ENCODE results near the gene NKPD1. TPM values are rescaled to one million over a fixed set of nuclear protein-coding genes. Genes with fewer than 3 reads are reported as not detected.

NKPD1 gene
- total RNA-seq, 3 donors from 2014 or later, result 0.16 to 1.3 (median 1.0) TPM

- Histone ChIP-seq H3K27me3 (no peaks in the 10 kb centered on the region), H3K27ac (peak overlapping the region; percentile 4 to 67), H3K4me3 (no peak overlapping the region), H3K4me1 (peaks cover 4 to 15% of the 10 kb centered on the region in 2 donors), H3K9me3 (no peaks in the 10 kb centered on the region), H3K36me3 (no peaks in the 10 kb centered on the region)
- intact Hi-C loops (cut with DNase I; ENCODE audit: low total_unique reads), result loop anchor here (10.0 kb wide), 1 partner anchor 49 kb away; no protein-coding TSS in a partner anchor
- peak in 1 of 2 donors; percentile 83 for DNase-seq (ENCODE audit: low spot score in 2 of 2)
- TF ChIP-seq POLR2A (IDR thresholded peaks at IDR 0.05), result no peak
- TF ChIP-seq POLR2AphosphoS5 (IDR thresholded peaks at IDR 0.05), result no peak
- TF ChIP-seq CTCF (IDR thresholded peaks at IDR 0.05), result no peak
Observed at GRCh38 chr19:45113628-45114027, 47.2 kb downstream of the NKPD1 start.

GRCh38 chr19:45112111-45112827, 48.5 kb downstream of the NKPD1 start:
- no peak for TF ChIP-seq CTCF (IDR thresholded peaks at IDR 0.05)
- no peak for TF ChIP-seq POLR2AphosphoS5 (IDR thresholded peaks at IDR 0.05)
- no peak for TF ChIP-seq POLR2A (IDR thresholded peaks at IDR 0.05)
- H3K27me3 ChIP-seq, result no peaks in the 10 kb centered on the region
- H3K27ac ChIP-seq, result peak overlapping the region in 1 of 2 donors; percentile 67
- H3K9me3 ChIP-seq, result no peaks in the 10 kb centered on the region
- H3K36me3 ChIP-seq, result no peaks in the 10 kb centered on the region
- peaks cover 0 to 13% of the 10 kb centered on the region in 2 donors for H3K4me1 ChIP-seq
- H3K4me3 ChIP-seq, result no peak overlapping the region
- intact Hi-C loops (cut with DNase I; ENCODE audit: low total_unique reads), result loop anchor here (10.0 kb wide), 1 partner anchor 47 kb away; no protein-coding TSS in a partner anchor
- DNase-seq (ENCODE audit: low spot score in 2 of 2), result no peak

Other genes with a start within 250 kb of the NKPD1 start
- 100 to 1,000 TPM in 1 of 3 donors, 10 to 100 TPM in 2; 59.0 to 285 (median 78.7) TPM for gene APOC1, start 246.4 kb downstream of the NKPD1 start, total RNA-seq
- not detected for gene APOC4, start 218.7 kb downstream of the NKPD1 start, total RNA-seq
- 10 to 100 TPM in 1 of 3 donors, under 1 TPM in 1, not detected in 1; 0.48 to 10.7 TPM for gene APOC2, start 214.9 kb downstream of the NKPD1 start, total RNA-seq
- 10 to 100 TPM; 42.0 to 70.5 (median 60.2) TPM for gene CLPTM1, start 205.6 kb downstream of the NKPD1 start, total RNA-seq
- 10 to 100 TPM in 1 of 3 donors, 1 to 10 TPM in 2; 5.8 to 12.5 (median 8.2) TPM for gene RELB, start 159.5 kb downstream of the NKPD1 start, total RNA-seq
- 10 to 100 TPM; 49.9 to 80.3 (median 57.0) TPM for gene CLASRP, start 121.9 kb downstream of the NKPD1 start, total RNA-seq
- 1 to 10 TPM in 2 of 3 donors, under 1 TPM in 1; 0.98 to 1.9 (median 1.3) TPM for gene ZNF296, start 84.5 kb downstream of the NKPD1 start, total RNA-seq
- 10 to 100 TPM; 21.3 to 35.1 (median 22.1) TPM for gene GEMIN7, start 81.7 kb downstream of the NKPD1 start, total RNA-seq
- 10 to 100 TPM; 18.6 to 50.8 (median 33.8) TPM for gene PPP1R37, start 67.8 kb downstream of the NKPD1 start, total RNA-seq
- gene TRAPPC6A, start 17.3 kb upstream of the NKPD1 start, total RNA-seq, result 10 to 100 TPM; 29.5 to 54.4 (median 34.7) TPM
- 10 to 100 TPM; 10.2 to 13.0 (median 10.6) TPM for gene BLOC1S3, start 17.8 kb upstream of the NKPD1 start, total RNA-seq
- gene EXOC3L2, start 84.4 kb upstream of the NKPD1 start, total RNA-seq, result 1 to 10 TPM in 1 of 3 donors, under 1 TPM in 2; 0.44 to 2.3 (median 0.64) TPM
- 10 to 100 TPM; 11.0 to 20.0 (median 19.2) TPM for gene MARK4, start 90.3 kb upstream of the NKPD1 start, total RNA-seq
- gene CKM, start 161.9 kb upstream of the NKPD1 start, total RNA-seq, result not detected
- gene KLC3, start 179.8 kb upstream of the NKPD1 start, total RNA-seq, result 10 to 100 TPM in 1 of 3 donors, 1 to 10 TPM in 1, not detected in 1; 5.6 to 13.5 TPM
- 10 to 100 TPM in 1 of 3 donors, 1 to 10 TPM in 2; 6.4 to 11.5 (median 9.5) TPM for gene ERCC2, start 209.6 kb upstream of the NKPD1 start, total RNA-seq
- gene PPP1R13L, start 244.1 kb upstream of the NKPD1 start, total RNA-seq, result 10 to 100 TPM in 2 of 3 donors, 1 to 10 TPM in 1; 3.4 to 45.1 (median 34.7) TPM
- 1 to 10 TPM; 2.6 to 6.9 (median 5.3) TPM for gene POLR1G, start 245.7 kb upstream of the NKPD1 start, total RNA-seq

All from breast epithelium (tissue), 4 donors.